ENCODE data around the gene HCLS1. TPM values are rescaled to one million over a fixed set of nuclear protein-coding genes. Genes with fewer than 3 reads are reported as not detected.

The HCLS1 gene
- total RNA-seq, 1 donor from 2014 or later, result 8.7 TPM

Other genes with a start within 250 kb of the HCLS1 start
- gene POLQ, start 114.9 kb downstream of the HCLS1 start, total RNA-seq, result 0.38 TPM
- not detected for gene ARGFX, start 93.0 kb downstream of the HCLS1 start, total RNA-seq
- gene FBXO40, start 67.5 kb downstream of the HCLS1 start, total RNA-seq, result 245 TPM
- 56.1 TPM for gene GOLGB1, start 88.8 kb upstream of the HCLS1 start, total RNA-seq
- gene IQCB1, start 174.2 kb upstream of the HCLS1 start, total RNA-seq, result 5.7 TPM
- 4.1 TPM for gene EAF2, start 174.3 kb upstream of the HCLS1 start, total RNA-seq
- 4.6 TPM for gene SLC15A2, start 233.5 kb upstream of the HCLS1 start, total RNA-seq

Data from left ventricle myocardium inferior (tissue), 1 donor.